GM10266 (cell line): ENCODE data around the gene CLCF1.

ENCODE experiments used
- DNase-seq: peaks from one replicate; pipeline ENCODE4 v3.0.0; 2012; ENCODE audit errors: extremely low spot score
- TF ChIP-seq, protein P1 (sequence below): IDR thresholded peaks from 2 replicates; pipeline ENCODE4 v1.5.1; 2012; ENCODE audit warnings: mild to moderate bottlenecking, low read depth; ENCODE audit not compliant: control insufficient read depth, insufficient read depth; ENCODE audit errors: missing control alignments

The CLCF1 gene

DNA sequence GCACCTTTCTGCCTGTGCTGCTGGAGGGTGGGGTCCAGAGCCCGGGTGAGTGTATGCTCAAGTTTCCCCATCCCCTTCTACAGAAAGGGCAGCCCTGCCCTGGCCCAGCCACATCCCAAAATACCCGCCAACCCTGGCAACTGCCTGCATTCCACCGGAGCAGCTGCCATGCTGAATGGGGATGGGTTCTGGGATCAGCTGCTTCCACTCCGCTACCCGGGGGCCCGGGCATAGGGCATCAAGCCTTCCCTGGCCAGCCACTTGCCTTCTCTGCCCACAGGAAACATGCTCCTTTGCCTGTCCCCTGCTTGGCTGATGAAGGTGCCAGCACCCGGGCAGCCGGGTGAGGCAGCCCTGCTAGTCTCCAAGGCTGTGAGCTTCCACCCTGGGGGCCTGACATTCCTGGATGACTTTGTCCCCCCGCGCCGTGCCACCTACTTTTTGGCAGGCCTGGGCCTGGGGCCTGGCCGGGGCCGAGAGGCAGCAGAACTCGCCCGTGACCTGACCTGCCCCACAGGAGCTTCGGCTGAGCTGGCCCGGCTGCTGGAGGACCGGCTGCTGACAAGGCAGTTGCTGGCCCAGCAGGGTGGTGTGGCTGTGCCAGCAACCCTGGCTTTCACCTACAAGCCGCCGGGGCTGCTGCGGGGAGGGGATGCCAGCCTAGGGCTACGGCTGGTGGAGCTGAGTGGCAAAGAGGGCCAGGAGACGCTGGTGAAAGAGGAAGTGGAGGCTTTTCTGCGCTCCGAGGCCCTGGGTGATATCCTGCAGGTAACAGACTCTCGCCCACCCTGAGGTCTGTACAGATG, 45.3 kb upstream of the CLCF1 start:
- TF ChIP-seq, protein P1, sequence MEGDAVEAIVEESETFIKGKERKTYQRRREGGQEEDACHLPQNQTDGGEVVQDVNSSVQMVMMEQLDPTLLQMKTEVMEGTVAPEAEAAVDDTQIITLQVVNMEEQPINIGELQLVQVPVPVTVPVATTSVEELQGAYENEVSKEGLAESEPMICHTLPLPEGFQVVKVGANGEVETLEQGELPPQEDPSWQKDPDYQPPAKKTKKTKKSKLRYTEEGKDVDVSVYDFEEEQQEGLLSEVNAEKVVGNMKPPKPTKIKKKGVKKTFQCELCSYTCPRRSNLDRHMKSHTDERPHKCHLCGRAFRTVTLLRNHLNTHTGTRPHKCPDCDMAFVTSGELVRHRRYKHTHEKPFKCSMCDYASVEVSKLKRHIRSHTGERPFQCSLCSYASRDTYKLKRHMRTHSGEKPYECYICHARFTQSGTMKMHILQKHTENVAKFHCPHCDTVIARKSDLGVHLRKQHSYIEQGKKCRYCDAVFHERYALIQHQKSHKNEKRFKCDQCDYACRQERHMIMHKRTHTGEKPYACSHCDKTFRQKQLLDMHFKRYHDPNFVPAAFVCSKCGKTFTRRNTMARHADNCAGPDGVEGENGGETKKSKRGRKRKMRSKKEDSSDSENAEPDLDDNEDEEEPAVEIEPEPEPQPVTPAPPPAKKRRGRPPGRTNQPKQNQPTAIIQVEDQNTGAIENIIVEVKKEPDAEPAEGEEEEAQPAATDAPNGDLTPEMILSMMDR = no peak
- no peak for DNase-seq

GRCh38 chr11:67417425-67417824, 44.0 kb upstream of the CLCF1 start:
- TF ChIP-seq, protein P1 = no peak

DNA sequence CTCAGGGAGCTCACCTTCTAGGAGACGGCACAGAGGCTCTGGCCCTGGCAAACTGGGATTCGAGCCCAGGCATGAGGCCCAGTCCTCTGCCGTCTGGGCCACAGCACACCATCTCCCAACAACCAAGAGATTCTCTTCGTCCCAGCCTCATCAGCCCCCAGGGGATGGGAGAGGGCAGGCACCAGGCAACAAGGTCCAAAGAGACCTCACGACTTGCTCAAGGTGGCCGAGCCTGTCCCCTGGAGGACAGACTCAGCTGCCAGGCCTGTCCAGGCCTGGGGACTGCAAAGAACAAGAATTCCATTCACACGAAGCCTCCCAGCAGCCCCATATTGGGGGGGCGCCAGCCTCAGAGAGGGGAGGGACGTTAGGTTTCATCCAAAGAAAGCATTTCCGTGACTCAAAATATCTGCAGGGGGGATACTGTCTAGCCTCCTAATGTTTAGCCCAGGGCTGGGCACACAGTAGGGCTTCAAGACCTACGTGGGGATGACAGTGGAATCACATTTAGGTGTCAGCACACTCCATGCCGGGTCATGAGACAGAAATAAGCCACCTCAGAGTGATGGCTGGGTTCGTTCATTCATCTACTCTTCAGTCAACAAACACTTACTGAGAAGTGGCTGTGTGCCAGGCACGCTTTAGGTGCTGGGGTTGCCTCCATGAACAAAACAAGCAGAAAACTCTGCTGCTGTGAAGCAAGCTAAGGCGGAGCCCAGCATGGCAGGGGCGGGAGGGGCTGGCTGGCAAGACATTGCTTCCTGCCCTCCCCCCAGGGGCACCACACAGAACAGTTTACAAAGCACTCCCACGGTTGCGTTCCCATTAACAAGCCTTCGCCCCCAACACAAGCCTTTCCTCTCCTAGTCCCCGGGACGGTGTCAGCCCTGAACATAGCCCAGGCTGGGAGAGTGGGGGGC, 43.3 kb upstream of the CLCF1 start:
- DNase-seq = no peak
- TF ChIP-seq, protein P1 = no peak

More at GRCh38 chr11:67417425-67417824, 44.0 kb upstream of the CLCF1 start:
- no peak for DNase-seq

DNA sequence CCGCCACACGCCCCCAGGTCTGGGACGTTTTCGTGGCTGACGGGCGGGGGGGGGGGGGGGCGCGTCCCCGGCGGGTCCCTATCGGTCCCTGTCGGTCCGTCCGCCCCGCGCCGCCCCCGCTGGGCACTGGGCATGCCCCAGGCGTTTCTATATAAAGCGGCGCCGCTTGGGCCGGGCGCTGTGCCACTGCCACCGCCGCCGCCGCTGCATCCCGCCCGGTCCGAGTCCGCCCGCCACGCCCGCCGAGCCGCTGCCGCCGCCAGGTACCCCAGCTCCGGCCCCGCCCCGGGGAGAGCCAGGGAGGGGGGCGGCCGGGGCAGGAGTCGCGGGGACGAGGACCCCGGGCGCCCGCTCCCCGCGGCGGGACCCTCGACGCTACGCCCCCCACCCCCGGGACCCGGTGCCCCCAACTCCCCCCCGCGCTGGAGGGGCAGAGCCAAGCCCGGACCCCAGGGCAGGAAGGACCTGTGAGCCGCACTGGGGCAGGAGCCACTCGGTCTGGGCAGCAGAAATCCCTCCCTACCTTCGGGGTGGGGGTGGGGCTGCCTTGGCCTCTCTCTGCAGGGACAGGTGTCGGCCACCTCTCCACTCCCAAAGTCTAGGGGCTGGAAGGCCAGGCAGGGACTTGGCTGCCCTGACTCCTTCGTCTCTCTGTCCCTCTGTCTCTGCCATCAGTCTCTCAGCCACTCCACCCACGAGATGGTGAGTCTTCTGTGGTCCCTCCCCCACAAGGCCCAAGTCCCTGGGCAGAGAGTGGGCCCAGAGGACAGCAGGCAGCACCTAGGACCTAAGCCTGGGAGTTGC, 42.3 kb upstream of the CLCF1 start, which contains the start of gene CARNS1:
Gene CARNS1, plus strand, starts transcription at position 178 of the 804 bp plus-strand sequence. Its CDS starts 522 bp downstream, at position 700.
- no peak for DNase-seq
- TF ChIP-seq, protein P1 = no peak

- DNase-seq = no peak
- TF ChIP-seq, protein P1 = no peak
Measured at GRCh38 chr11:67413266-67413849, 40.0 kb upstream of the CLCF1 start.

DNA sequence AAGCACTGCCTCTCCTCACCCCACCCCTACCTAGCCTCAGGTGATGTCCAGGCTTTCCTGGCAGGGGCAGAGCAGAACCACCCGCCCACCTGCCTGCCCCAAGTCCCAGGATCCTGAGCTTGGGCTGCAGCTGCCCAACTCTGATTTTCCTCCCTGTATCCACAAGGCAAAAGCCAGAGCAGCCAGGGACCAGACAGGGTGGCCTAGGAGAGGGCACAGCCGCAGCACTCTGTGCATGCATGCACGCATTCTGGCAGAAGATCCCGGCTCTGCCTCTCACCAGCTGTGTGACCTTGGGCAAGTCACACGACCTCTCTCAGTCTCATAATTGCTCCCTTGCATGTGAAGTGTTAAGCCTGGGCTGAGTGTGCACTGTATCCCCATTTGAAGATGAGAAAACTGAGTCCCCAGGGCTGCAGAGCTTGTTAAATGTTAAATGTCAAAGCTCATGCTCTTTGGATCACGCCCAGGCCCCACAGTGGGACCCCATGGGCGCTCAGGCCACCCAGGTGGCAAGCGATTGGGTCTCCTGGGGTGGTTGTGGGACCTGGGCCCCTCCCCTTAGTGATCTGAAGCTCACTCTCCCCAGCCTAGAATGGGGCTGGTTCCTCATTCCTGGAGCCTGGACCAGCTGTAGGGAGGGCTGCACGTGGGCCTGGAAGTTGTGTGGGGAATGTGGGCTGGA, 39.2 kb upstream of the CLCF1 start:
- DNase-seq = no peak
- TF ChIP-seq, protein P1 = no peak
